ENCODE data around the gene HSPB7. TPM values are rescaled to one million over a fixed set of nuclear protein-coding genes. Genes with fewer than 3 reads are reported as not detected.
"Not testable (repeated sequence)": the region's sequence is repeated elsewhere in the genome, so short reads cannot be mapped to it uniquely, and the experiment has no call there.

The HSPB7 gene
- polyA plus RNA-seq, 1 experiment = 3.5 TPM

DNA sequence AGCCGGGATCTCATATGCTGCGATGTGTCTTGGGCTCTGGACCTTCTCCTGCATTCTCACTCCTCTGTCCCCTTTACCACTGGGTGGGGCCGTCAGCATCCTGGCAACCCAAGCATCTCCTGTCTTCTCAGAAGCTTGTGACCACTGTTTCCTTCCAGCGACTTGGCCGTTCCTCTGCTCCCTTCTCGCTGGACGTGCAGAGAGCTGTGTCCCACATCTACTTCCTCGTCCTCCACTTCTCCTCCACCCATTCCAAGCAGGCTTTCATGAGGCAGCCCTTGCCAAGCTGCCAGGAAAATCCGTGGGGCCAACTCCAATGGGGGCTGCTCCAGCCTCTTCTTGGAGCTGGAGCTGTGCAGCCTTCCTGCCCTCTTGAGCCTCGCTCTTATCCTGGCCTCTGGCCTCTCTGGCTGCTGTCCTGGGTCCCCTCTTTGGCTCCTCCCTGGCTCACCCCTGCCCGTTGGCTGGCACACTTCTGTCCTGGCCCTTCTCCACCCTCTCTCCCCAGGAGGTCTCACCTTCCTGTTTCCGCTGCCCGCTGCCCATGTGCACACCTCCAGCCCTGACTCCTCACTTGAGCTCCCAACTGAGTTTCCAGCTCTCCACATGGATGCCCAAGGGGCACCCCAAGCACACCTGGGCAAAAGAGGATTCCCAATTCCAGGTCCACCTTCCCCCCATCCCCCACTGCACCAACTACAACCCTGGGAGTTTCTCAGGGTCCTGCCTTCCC is 46.9 kb upstream of the HSPB7 start:
- Histone ChIP-seq H3K27ac (ENCODE audit: low read depth, low read length) (no peak overlapping the region), H3K27me3 (ENCODE audit: control insufficient read depth, insufficient read depth, low read length) (peaks cover 20% of the 10 kb centered on the region), H3K9me3 (ENCODE audit: control insufficient read depth, insufficient read depth, low read length) (no peaks in the 10 kb centered on the region), H3K4me3 (ENCODE audit: low read depth, low read length) (no peak overlapping the region)
- ChIA-PET CTCF (interaction anchor here (1.4 kb wide), 1 partner anchor 9 kb away, joined by 4 read pairs; no protein-coding TSS in a partner anchor), POLR2A (no interaction called here)
- no peak for TF ChIP-seq CTCF (IDR thresholded peaks at IDR 0.05; ENCODE audit: low read depth, low read length)
- no peak for DNase-seq (ENCODE audit: low read depth, low spot score)

GRCh38 chr1:16063921-16064320 is 46.1 kb upstream of the HSPB7 start:
- no peak overlapping the region for H3K4me3 ChIP-seq (ENCODE audit: low read depth, low read length)
- ChIA-PET CTCF (interaction anchor here (0.6 to 1.4 kb wide), 2 partner anchors 9 to 11 kb away, joined by 4 to 5 read pairs; no protein-coding TSS in a partner anchor), POLR2A (no interaction called here)
- TF ChIP-seq CTCF (IDR thresholded peaks at IDR 0.05; ENCODE audit: low read depth, low read length) = no peak
- peaks cover 20% of the 10 kb centered on the region for H3K27me3 ChIP-seq (ENCODE audit: control insufficient read depth, insufficient read depth, low read length)
- no peaks in the 10 kb centered on the region for H3K9me3 ChIP-seq (ENCODE audit: control insufficient read depth, insufficient read depth, low read length)
- no peak overlapping the region for H3K27ac ChIP-seq (ENCODE audit: low read depth, low read length)
- DNase-seq (ENCODE audit: low read depth, low spot score) = no peak

DNA sequence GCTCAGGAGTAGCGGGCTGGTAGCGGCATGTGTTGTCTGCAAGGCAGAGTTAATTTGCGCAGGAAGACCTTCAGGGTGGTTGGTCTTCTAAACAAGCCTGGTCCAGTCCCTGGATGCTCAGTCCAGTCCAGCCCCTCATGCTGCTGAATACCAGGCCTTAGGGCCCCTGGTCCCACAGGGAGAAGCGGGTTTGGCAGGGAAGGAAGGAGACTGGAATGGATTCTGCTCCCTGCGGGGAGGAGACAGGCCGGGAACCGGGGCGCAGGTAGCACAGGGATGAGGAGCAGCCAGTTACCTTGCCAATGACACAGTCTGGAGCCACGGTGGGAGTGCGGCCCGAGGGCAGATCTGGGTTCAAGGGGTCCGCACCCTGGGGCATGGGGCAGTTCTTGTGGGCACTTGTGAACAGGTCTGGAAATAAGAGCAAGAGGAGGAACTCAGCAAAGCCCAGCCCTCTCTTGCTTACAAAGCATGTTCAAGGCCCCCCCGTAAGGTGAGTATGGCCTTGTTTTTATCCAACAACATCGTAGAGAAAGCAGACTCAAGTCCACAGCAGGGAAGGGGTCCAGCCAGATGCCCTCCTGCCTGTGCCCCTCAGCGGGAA is 45.5 kb upstream of the HSPB7 start:
- Histone ChIP-seq H3K9me3 (ENCODE audit: control insufficient read depth, insufficient read depth, low read length) (no peaks in the 10 kb centered on the region), H3K27me3 (ENCODE audit: control insufficient read depth, insufficient read depth, low read length) (peaks cover 20% of the 10 kb centered on the region), H3K4me3 (ENCODE audit: low read depth, low read length) (no peak overlapping the region), H3K27ac (ENCODE audit: low read depth, low read length) (no peak overlapping the region)
- no peak for TF ChIP-seq CTCF (IDR thresholded peaks at IDR 0.05; ENCODE audit: low read depth, low read length)
- ChIA-PET POLR2A (no interaction called here), CTCF (interaction anchor here (0.6 kb wide), 1 partner anchor 12 kb away, joined by 5 read pairs; no protein-coding TSS in a partner anchor)
- DNase-seq (ENCODE audit: low read depth, low spot score) = no peak

DNA sequence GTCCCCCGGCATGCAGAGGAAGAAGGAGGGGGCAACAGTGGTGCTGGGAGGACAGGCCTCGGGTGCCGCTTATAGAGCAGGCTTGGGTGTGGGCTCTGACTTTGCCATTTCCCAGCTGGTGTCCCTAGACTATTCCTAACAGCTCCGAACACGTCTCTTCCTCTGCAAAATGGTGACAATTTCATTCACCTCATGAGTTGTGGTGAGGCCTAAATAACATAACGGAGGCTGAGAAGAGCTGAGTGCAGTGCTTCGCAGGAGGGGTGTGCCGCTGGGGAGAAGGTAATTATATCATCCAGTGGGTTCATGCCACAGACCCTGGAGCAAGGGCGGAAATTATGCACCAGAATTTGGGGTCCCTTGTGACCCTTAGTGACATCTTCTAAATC is 44.8 kb upstream of the HSPB7 start:
- H3K27ac ChIP-seq (ENCODE audit: low read depth, low read length); H3K9me3 ChIP-seq (ENCODE audit: control insufficient read depth, insufficient read depth, low read length); H3K4me3 ChIP-seq (ENCODE audit: low read depth, low read length); POLR2A ChIA-PET; DNase-seq (ENCODE audit: low read depth, low spot score): not testable (repeated sequence)
- CTCF ChIA-PET = interaction anchor here (0.6 kb wide), 1 partner anchor 322 kb away, joined by 4 read pairs; no protein-coding TSS in a partner anchor
- peaks cover 16% of the 10 kb centered on the region for H3K27me3 ChIP-seq (ENCODE audit: control insufficient read depth, insufficient read depth, low read length)

DNA sequence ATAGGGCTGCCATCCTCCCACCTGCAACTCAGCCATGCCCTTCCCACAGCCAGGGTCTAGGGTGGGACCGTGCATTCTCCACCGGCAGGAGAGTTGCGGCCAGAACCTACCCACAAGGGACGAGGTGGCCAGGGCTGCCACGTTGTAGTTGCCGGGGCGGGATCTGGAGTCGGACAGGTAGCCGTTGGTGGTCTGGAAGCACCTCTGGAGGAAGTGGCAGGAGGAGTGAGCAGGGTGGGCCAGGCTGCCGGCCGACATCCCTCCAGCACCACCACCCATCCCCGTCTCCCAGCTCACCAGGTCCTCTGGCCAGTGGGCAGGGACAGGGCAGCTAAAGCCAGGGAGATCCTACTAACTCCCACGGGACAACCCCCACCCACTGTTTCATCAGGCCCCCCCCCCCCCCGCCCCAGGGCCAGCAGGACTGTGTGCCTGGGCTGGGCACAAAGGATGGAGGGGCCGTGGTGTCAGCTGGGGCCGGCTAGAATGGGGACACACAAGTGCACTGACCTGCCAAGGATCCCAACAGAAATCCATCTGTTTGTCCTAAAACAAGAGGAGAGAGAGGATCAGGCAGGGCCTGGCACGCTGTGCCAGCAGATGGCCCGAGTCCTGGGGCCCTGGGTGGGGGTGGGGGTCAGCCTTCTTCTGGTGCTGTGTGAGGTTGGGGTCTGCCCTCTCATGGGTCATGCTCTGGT is 44.3 kb upstream of the HSPB7 start:
- H3K4me3 ChIP-seq (ENCODE audit: low read depth, low read length); POLR2A ChIA-PET: not testable (repeated sequence)

More for the DNA sequence above, 44.3 kb upstream of the HSPB7 start:
- not testable (repeated sequence) for H3K27ac ChIP-seq (ENCODE audit: low read depth, low read length); H3K9me3 ChIP-seq (ENCODE audit: control insufficient read depth, insufficient read depth, low read length); DNase-seq (ENCODE audit: low read depth, low spot score)
- CTCF ChIA-PET = interaction anchor here (0.6 kb wide), 1 partner anchor 322 kb away, joined by 4 read pairs; no protein-coding TSS in a partner anchor
- H3K27me3 ChIP-seq (ENCODE audit: control insufficient read depth, insufficient read depth, low read length) = peaks cover 11% of the 10 kb centered on the region

Measured in AG04450 (cell line).